MM.1S (cell line): ENCODE results near the gene ANXA6.

Experiments used
- DNase-seq: peaks from one replicate; pipeline ENCODE4 v3.0.0-alpha.2; 2015
- H2AFZ ChIP-seq: fragments of 300-600 bp; sonication (generic); 2 replicates; pipeline ENCODE4 v1.6.0; 2016; ENCODE audit warnings: antibody characterized with exemption, low read length
- H3F3A ChIP-seq: fragments of 300-600 bp; sonication (generic); 2 replicates; pipeline ENCODE4 v1.6.1; 2016; ENCODE audit warnings: mild to moderate bottlenecking, antibody characterized with exemption, low read length, moderate library complexity, mixed read lengths; ENCODE audit not compliant: insufficient read depth
- H3K27ac ChIP-seq: fragments of 300-600 bp; sonication (generic); 2 replicates; pipeline ENCODE4 v1.5.1; 2016; ENCODE audit warnings: mild to moderate bottlenecking, low read length
- H3K27me3 ChIP-seq: fragments of 300-600 bp; sonication (generic); replicated peaks from 2 replicates; pipeline ENCODE4 v1.6.0; 2016; ENCODE audit warnings: low read length; ENCODE audit not compliant: insufficient read depth
- H3K36me3 ChIP-seq: fragments of 300-600 bp; sonication (generic); replicated peaks from 2 replicates; pipeline ENCODE4 v1.6.1; 2016; ENCODE audit warnings: mild to moderate bottlenecking, low read length, mixed read lengths; ENCODE audit not compliant: insufficient read depth
- H3K4me1 ChIP-seq: fragments of 300-600 bp; sonication (generic); 2 replicates; pipeline ENCODE4 v1.6.1; 2016; ENCODE audit warnings: low read length, mixed read lengths
- H3K4me2 ChIP-seq: fragments of 300-600 bp; sonication (generic); 2 replicates; pipeline ENCODE4 v1.6.0; 2016; ENCODE audit warnings: low read depth, low read length
- H3K4me3 ChIP-seq: fragments of 300-600 bp; sonication (generic); 2 replicates; pipeline ENCODE4 v1.5.1; 2016; ENCODE audit warnings: low read length, mixed read lengths
- H3K79me2 ChIP-seq: fragments of 300-600 bp; sonication (generic); 2 replicates; pipeline ENCODE4 v1.6.1; 2016; ENCODE audit warnings: mixed run types, low read length, mixed read lengths
- H3K9ac ChIP-seq: fragments of 300-600 bp; sonication (generic); 2 replicates; pipeline ENCODE4 v1.6.1; 2016; ENCODE audit warnings: low read length, mixed read lengths
- H3K9me2 ChIP-seq: fragments of 300-600 bp; sonication (generic); replicated peaks from 2 replicates; pipeline ENCODE4 v1.6.1; 2016; ENCODE audit warnings: mild to moderate bottlenecking, low read length, mixed read lengths; ENCODE audit not compliant: insufficient read depth
- H3K9me3 ChIP-seq: fragments of 300-600 bp; sonication (generic); replicated peaks from 2 replicates; pipeline ENCODE4 v1.6.1; 2016; ENCODE audit warnings: mild to moderate bottlenecking, low read length, mixed read lengths; ENCODE audit not compliant: insufficient read depth
- H4K20me1 ChIP-seq: fragments of 300-600 bp; sonication (generic); 2 replicates; pipeline ENCODE4 v1.6.1; 2016; ENCODE audit warnings: mild to moderate bottlenecking, low read length, moderate library complexity, mixed read lengths; ENCODE audit not compliant: insufficient read depth
- CTCF ChIP-seq: fragments of 300-600 bp; sonication (generic); IDR thresholded peaks from 2 replicates; pipeline ENCODE4 v1.5.1; 2016; ENCODE audit warnings: antibody characterized with exemption, low read length, mixed read lengths
- EZH2 ChIP-seq: fragments of 300-600 bp; sonication (generic); optimal IDR thresholded peaks from 2 replicates; pipeline ENCODE3; 2017; ENCODE audit warnings: low read depth, mild to moderate bottlenecking, antibody characterized with exemption, low read length, mixed read lengths
- EZH2phosphoT487 ChIP-seq: fragments of 300-600 bp; sonication (generic); IDR thresholded peaks from 2 replicates; pipeline ENCODE4 v1.6.1; 2018; ENCODE audit warnings: antibody characterized with exemption, low read length

Gene ANXA6

GRCh38 chr5:151121665-151122064 lies 35.9 kb downstream of the ANXA6 start:
- Histone ChIP-seq H3K9me3 (no peaks in the 10 kb centered on the region), H3K4me2 (no peak overlapping the region), H3K79me2 (peaks cover 47% of the 10 kb centered on the region), H3K4me3 (no peak overlapping the region), H3K27me3 (no peaks in the 10 kb centered on the region), H3K9me2 (no peaks in the 10 kb centered on the region), H3K36me3 (peaks cover 29% of the 10 kb centered on the region), H3F3A (peaks cover 4% of the 10 kb centered on the region), H3K27ac (no peak overlapping the region), H4K20me1 (no peaks in the 10 kb centered on the region), H2AFZ (no peak overlapping the region), H3K4me1 (peaks cover 3% of the 10 kb centered on the region; the same call in 1 of the 2 replicates), H3K9ac (no peak overlapping the region)
- TF ChIP-seq CTCF (no peak), EZH2phosphoT487 (no peak), EZH2 (no peak)
- no peak for DNase-seq

- Histone ChIP-seq H3K27me3 (no peaks in the 10 kb centered on the region), H3K9ac (no peak overlapping the region), H3F3A (peaks cover 6% of the 10 kb centered on the region), H3K4me1 (no peaks in the 10 kb centered on the region), H3K4me2 (no peak overlapping the region), H3K79me2 (peaks cover 47% of the 10 kb centered on the region), H3K4me3 (no peak overlapping the region), H3K9me2 (no peaks in the 10 kb centered on the region), H3K9me3 (no peaks in the 10 kb centered on the region), H3K36me3 (peaks cover 29% of the 10 kb centered on the region), H4K20me1 (no peaks in the 10 kb centered on the region), H3K27ac (no peak overlapping the region), H2AFZ (no peak overlapping the region)
- TF ChIP-seq EZH2 (no peak), CTCF (no peak), EZH2phosphoT487 (no peak)
- DNase-seq, result no peak
These were observed 36.5 kb downstream of the ANXA6 start for GRCh38 chr5:151121095-151121494.

GRCh38 chr5:151118913-151119575 lies 38.5 kb downstream of the ANXA6 start:
- no peak overlapping the region for H3K9ac ChIP-seq
- H3K4me3 ChIP-seq, result no peak overlapping the region
- DNase-seq, result no peak
- H3K9me3 ChIP-seq, result no peaks in the 10 kb centered on the region
- no peak overlapping the region for H2AFZ ChIP-seq
- TF ChIP-seq EZH2phosphoT487 (no peak), CTCF (no peak), EZH2 (no peak)
- H4K20me1 ChIP-seq, result no peaks in the 10 kb centered on the region
- peaks cover 9% of the 10 kb centered on the region for H3F3A ChIP-seq
- H3K36me3 ChIP-seq, result peaks cover 24% of the 10 kb centered on the region
- no peaks in the 10 kb centered on the region for H3K4me1 ChIP-seq
- H3K4me2 ChIP-seq, result no peak overlapping the region
- H3K27ac ChIP-seq, result no peak overlapping the region
- H3K9me2 ChIP-seq, result no peaks in the 10 kb centered on the region
- no peaks in the 10 kb centered on the region for H3K27me3 ChIP-seq
- peaks cover 39% of the 10 kb centered on the region for H3K79me2 ChIP-seq
